ENCODE data around the gene PDS5A.
"Not testable (repeated sequence)": the region's sequence is repeated elsewhere in the genome, so short reads cannot be mapped to it uniquely, and the experiment has no call there.

PDS5A gene

GRCh38 chr4:39840516-39840915 lies 137.2 kb downstream of the PDS5A start:
- not testable (repeated sequence) for DNase-seq (ENCODE audit: low read depth in 2 of 3, low spot score in 2 of 3)

- DNase-seq (ENCODE audit: low read depth in 2 of 3, low spot score in 2 of 3): no peak
These were observed 137.7 kb downstream of the PDS5A start for GRCh38 chr4:39840027-39840426.

- DNase-seq (ENCODE audit: low read depth in 2 of 3, low spot score in 2 of 3): not testable (repeated sequence)
These were observed 139.3 kb downstream of the PDS5A start for GRCh38 chr4:39838431-39838830.

- no peak for DNase-seq (ENCODE audit: low read depth in 2 of 3, low spot score in 2 of 3)
These were observed 143.4 kb downstream of the PDS5A start for GRCh38 chr4:39834269-39834668.

- no peak for DNase-seq (ENCODE audit: low read depth in 2 of 3, low spot score in 2 of 3)
These were observed 151.9 kb downstream of the PDS5A start for GRCh38 chr4:39825741-39826231.

- DNase-seq (ENCODE audit: low read depth in 2 of 3, low spot score in 2 of 3): no peak
These were observed 152.6 kb downstream of the PDS5A start for GRCh38 chr4:39825090-39825489.

- no peak for DNase-seq (ENCODE audit: low read depth in 2 of 3, low spot score in 2 of 3)
These were observed 154.5 kb downstream of the PDS5A start for GRCh38 chr4:39823191-39823590.

GRCh38 chr4:39822662-39823061 lies 155.0 kb downstream of the PDS5A start:
- no peak for DNase-seq (ENCODE audit: low read depth in 2 of 3, low spot score in 2 of 3)

- no peak for DNase-seq (ENCODE audit: low read depth in 2 of 3, low spot score in 2 of 3)
These were observed 155.8 kb downstream of the PDS5A start for GRCh38 chr4:39821951-39822350.

GRCh38 chr4:39820186-39820585 lies 157.5 kb downstream of the PDS5A start:
- no peak for DNase-seq (ENCODE audit: low read depth in 2 of 3, low spot score in 2 of 3)

GRCh38 chr4:39818646-39819045 lies 159.1 kb downstream of the PDS5A start:
- DNase-seq (ENCODE audit: low read depth in 2 of 3, low spot score in 2 of 3): no peak

- no peak for DNase-seq (ENCODE audit: low read depth in 2 of 3, low spot score in 2 of 3)
These were observed 163.1 kb downstream of the PDS5A start for GRCh38 chr4:39814403-39815185.

GRCh38 chr4:39813761-39814160 lies 163.9 kb downstream of the PDS5A start:
- DNase-seq (ENCODE audit: low read depth in 2 of 3, low spot score in 2 of 3): not testable (repeated sequence)

- DNase-seq (ENCODE audit: low read depth in 2 of 3, low spot score in 2 of 3): not testable (repeated sequence)
These were observed 164.7 kb downstream of the PDS5A start for GRCh38 chr4:39813033-39813432.

- DNase-seq (ENCODE audit: low read depth in 2 of 3, low spot score in 2 of 3): no peak
These were observed 165.2 kb downstream of the PDS5A start for GRCh38 chr4:39812500-39812899.

GRCh38 chr4:39808231-39808749 lies 169.4 kb downstream of the PDS5A start:
- DNase-seq (ENCODE audit: low read depth in 2 of 3, low spot score in 2 of 3): no peak

GRCh38 chr4:39802005-39802404 lies 175.7 kb downstream of the PDS5A start:
- DNase-seq (ENCODE audit: low read depth in 2 of 3, low spot score in 2 of 3): no peak

- DNase-seq (ENCODE audit: low read depth in 2 of 3, low spot score in 2 of 3): not testable (repeated sequence)
These were observed 184.7 kb downstream of the PDS5A start for GRCh38 chr4:39792976-39793375.

GRCh38 chr4:39792529-39792928 lies 185.2 kb downstream of the PDS5A start:
- no peak for DNase-seq (ENCODE audit: low read depth in 2 of 3, low spot score in 2 of 3)

- DNase-seq (ENCODE audit: low read depth in 2 of 3, low spot score in 2 of 3): no peak
These were observed 185.6 kb downstream of the PDS5A start for GRCh38 chr4:39792128-39792527.

- DNase-seq (ENCODE audit: low read depth in 2 of 3, low spot score in 2 of 3): no peak
These were observed 190.9 kb downstream of the PDS5A start for GRCh38 chr4:39786838-39787237.

GRCh38 chr4:39785083-39785482 lies 192.6 kb downstream of the PDS5A start:
- DNase-seq (ENCODE audit: low read depth in 2 of 3, low spot score in 2 of 3): no peak

- not testable (repeated sequence) for DNase-seq (ENCODE audit: low read depth in 2 of 3, low spot score in 2 of 3)
These were observed 195.7 kb downstream of the PDS5A start for GRCh38 chr4:39781988-39782387.

All from activated CD8-positive, alpha-beta memory T cell treated with anti-CD3 and anti-CD28 coated beads for 48 hours (primary cell).